ENCODE results near the gene DNAJC15.

GRCh38 chr13:43036351-43037250 is 13.2 kb downstream of the DNAJC15 start:
- TF ChIP-seq EZH2phosphoT487 (IDR thresholded peaks at IDR 0.05; ENCODE audit: borderline replicate concordance) = no peak
- TF ChIP-seq, protein P1, sequence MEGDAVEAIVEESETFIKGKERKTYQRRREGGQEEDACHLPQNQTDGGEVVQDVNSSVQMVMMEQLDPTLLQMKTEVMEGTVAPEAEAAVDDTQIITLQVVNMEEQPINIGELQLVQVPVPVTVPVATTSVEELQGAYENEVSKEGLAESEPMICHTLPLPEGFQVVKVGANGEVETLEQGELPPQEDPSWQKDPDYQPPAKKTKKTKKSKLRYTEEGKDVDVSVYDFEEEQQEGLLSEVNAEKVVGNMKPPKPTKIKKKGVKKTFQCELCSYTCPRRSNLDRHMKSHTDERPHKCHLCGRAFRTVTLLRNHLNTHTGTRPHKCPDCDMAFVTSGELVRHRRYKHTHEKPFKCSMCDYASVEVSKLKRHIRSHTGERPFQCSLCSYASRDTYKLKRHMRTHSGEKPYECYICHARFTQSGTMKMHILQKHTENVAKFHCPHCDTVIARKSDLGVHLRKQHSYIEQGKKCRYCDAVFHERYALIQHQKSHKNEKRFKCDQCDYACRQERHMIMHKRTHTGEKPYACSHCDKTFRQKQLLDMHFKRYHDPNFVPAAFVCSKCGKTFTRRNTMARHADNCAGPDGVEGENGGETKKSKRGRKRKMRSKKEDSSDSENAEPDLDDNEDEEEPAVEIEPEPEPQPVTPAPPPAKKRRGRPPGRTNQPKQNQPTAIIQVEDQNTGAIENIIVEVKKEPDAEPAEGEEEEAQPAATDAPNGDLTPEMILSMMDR (conservative IDR thresholded peaks at IDR 0.05; ENCODE audit: low read length) = no peak

Measured in Loucy (cell line).